ENCODE results near the gene PAGR1. TPM values are rescaled to one million over a fixed set of nuclear protein-coding genes. Genes with fewer than 3 reads are reported as not detected.

The PAGR1 gene
- total and polyA plus RNA-seq, 4 donors, result 7.3 to 18.7 (median 14.0) TPM

GRCh38 chr16:29862884-29863668 lies 47.1 kb downstream of the PAGR1 start, which contains the start of gene CDIPT:
Gene CDIPT, minus strand, starts transcription at chr16:29863226. Its CDS starts 369 bp downstream, at chr16:29862857.
- H3K27me3 ChIP-seq (ENCODE audit: control insufficient read depth in 4 of 4, insufficient read depth in 4 of 4, low read length in 3 of 4), result no peaks in the 10 kb centered on the region

More at GRCh38 chr16:29862884-29863668, 47.1 kb downstream of the PAGR1 start, which contains the start of gene CDIPT:
- DNase-seq (ENCODE audit: low spot score), result peak; percentile 88
- Histone ChIP-seq H3K4me3 (ENCODE audit: low read depth in 1 of 3, low read length in 3 of 3) (peak within 1 kb of the TSS; percentile 87 to 98 (median 93)), H3K9ac (ENCODE audit: low read depth in 1 of 2, low read length in 2 of 2) (peak within 1 kb of the TSS; percentile 56 to 97), H3K4me1 (ENCODE audit: control insufficient read depth in 4 of 4, insufficient read depth in 4 of 4, low read length in 3 of 4) (peaks cover 7 to 36% (median 22%) of the 10 kb centered on the region in 4 donors), H3K36me3 (ENCODE audit: control insufficient read depth in 4 of 4, insufficient read depth in 3 of 4, low read depth in 1 of 4, low read length in 3 of 4) (peaks cover 0 to 19% (median 8%) of the 10 kb centered on the region in 4 donors), H3K9me3 (ENCODE audit: control insufficient read depth in 4 of 4, low read length in 3 of 4) (no peaks in the 10 kb centered on the region), H3K27ac (ENCODE audit: low read depth in 1 of 2, low read length in 2 of 2) (peak within 1 kb of the TSS; percentile 88 to 95)
- peak; percentile 57 to 68 for TF ChIP-seq RAD21 (IDR thresholded peaks at IDR 0.05)
- TF ChIP-seq HNF4G (IDR thresholded peaks at IDR 0.05), result no peak
- TF ChIP-seq, protein P1, sequence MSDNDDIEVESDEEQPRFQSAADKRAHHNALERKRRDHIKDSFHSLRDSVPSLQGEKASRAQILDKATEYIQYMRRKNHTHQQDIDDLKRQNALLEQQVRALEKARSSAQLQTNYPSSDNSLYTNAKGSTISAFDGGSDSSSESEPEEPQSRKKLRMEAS (IDR thresholded peaks at IDR 0.05), result peak; percentile 97
- peak; percentile 44 to 73 for TF ChIP-seq HNF4A (conservative IDR thresholded peaks at IDR 0.05)
- TF ChIP-seq FOXA2 (IDR thresholded peaks at IDR 0.05), result no peak
- peak; percentile 92 for TF ChIP-seq TAF1 (conservative IDR thresholded peaks at IDR 0.05)
- TF ChIP-seq NR2F2 (IDR thresholded peaks at IDR 0.05), result peak; percentile 69
- peak; percentile 68 to 85 for TF ChIP-seq RXRA (IDR thresholded peaks at IDR 0.05)
- TF ChIP-seq, protein P2, sequence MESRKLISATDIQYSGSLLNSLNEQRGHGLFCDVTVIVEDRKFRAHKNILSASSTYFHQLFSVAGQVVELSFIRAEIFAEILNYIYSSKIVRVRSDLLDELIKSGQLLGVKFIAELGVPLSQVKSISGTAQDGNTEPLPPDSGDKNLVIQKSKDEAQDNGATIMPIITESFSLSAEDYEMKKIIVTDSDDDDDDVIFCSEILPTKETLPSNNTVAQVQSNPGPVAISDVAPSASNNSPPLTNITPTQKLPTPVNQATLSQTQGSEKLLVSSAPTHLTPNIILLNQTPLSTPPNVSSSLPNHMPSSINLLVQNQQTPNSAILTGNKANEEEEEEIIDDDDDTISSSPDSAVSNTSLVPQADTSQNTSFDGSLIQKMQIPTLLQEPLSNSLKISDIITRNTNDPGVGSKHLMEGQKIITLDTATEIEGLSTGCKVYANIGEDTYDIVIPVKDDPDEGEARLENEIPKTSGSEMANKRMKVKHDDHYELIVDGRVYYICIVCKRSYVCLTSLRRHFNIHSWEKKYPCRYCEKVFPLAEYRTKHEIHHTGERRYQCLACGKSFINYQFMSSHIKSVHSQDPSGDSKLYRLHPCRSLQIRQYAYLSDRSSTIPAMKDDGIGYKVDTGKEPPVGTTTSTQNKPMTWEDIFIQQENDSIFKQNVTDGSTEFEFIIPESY (IDR thresholded peaks at IDR 0.05), result peak; percentile 93
- TF ChIP-seq, protein P3, sequence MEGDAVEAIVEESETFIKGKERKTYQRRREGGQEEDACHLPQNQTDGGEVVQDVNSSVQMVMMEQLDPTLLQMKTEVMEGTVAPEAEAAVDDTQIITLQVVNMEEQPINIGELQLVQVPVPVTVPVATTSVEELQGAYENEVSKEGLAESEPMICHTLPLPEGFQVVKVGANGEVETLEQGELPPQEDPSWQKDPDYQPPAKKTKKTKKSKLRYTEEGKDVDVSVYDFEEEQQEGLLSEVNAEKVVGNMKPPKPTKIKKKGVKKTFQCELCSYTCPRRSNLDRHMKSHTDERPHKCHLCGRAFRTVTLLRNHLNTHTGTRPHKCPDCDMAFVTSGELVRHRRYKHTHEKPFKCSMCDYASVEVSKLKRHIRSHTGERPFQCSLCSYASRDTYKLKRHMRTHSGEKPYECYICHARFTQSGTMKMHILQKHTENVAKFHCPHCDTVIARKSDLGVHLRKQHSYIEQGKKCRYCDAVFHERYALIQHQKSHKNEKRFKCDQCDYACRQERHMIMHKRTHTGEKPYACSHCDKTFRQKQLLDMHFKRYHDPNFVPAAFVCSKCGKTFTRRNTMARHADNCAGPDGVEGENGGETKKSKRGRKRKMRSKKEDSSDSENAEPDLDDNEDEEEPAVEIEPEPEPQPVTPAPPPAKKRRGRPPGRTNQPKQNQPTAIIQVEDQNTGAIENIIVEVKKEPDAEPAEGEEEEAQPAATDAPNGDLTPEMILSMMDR (IDR thresholded peaks at IDR 0.05; ENCODE audit: low read depth, low read length, missing input control), result peak; percentile 38
- TF ChIP-seq EGR1 (IDR thresholded peaks at IDR 0.05; ENCODE audit: low read depth in 2 of 2), result peak; percentile 45 to 77
- TF ChIP-seq SP1 (IDR thresholded peaks at IDR 0.05), result peak; percentile 90
- TF ChIP-seq ATF3 (IDR thresholded peaks at IDR 0.05), result no peak
- TF ChIP-seq REST (IDR thresholded peaks at IDR 0.05), result peak; percentile 78
- TF ChIP-seq GABPA (IDR thresholded peaks at IDR 0.05 in 1 of 2, conservative IDR thresholded peaks at IDR 0.05 in 1 of 2), result peak in 1 of 2 donors; percentile 79
- TF ChIP-seq FOXA1 (IDR thresholded peaks at IDR 0.05), result peak; percentile 11
- peak; percentile 88 for TF ChIP-seq YY1 (IDR thresholded peaks at IDR 0.05)
- TF ChIP-seq JUND (IDR thresholded peaks at IDR 0.05), result peak in 1 of 2 donors; percentile 85
- under 1% methylated on average over 56 of the region's 57 CpGs for WGBS

Measured in liver (tissue), 9 donors.